ENCODE measurements around the gene NVL. TPM values are rescaled to one million over a fixed set of nuclear protein-coding genes. Genes with fewer than 3 reads are reported as not detected.

The NVL gene
- total and polyA plus RNA-seq, 8 donors = 22.4 to 46.5 (median 39.0) TPM

DNA sequence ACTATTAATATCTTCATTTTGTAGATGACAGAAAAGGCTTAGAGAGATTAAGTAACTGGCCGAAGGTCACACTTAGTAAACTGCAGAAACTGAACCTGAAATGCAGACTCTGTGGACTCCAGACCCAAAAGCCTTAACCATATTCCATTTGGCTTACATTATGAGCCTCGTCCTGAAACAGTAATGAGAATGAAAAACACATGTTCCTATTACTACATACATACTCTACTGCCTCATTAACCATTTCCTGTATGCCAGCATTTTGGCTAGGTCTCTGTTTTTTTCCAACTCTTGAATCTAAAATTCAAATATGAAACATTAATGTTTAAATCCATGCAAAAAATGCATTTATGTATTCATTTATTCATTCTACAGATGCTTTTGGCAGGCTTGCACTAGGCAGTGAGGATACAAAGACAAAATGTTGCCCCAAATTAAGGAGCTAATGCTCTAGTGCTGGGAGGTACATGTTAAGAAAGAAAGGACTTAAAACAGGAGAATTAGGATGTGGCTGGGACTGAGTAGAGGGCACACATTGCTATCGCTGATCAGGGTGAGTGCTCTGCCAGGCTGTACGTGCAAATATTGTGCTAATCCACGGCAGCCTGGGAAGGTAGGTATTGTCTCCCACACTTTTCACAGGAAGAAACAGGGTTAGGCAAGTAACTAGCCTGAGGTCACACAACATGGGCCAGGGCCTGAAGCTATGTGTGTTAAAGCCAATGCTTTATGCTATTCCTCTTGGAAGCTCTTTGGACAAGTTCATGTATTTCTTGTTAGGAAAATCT, 133.0 kb downstream of the NVL start:
- no peaks in the 10 kb centered on the region for H3K27me3 ChIP-seq
- peaks cover 0 to 7% of the 10 kb centered on the region in 2 donors for H3K4me1 ChIP-seq
- H3K9me3 ChIP-seq = no peaks in the 10 kb centered on the region
- TF ChIP-seq CTCF (IDR thresholded peaks at IDR 0.05) = no peak
- peaks cover 0 to 30% of the 10 kb centered on the region in 2 donors for H3K36me3 ChIP-seq
- DNase-seq (no peak), ATAC-seq (peak; percentile 17)
- H3K4me3 ChIP-seq = no peak overlapping the region
- no peak overlapping the region for H3K27ac ChIP-seq
- intact Hi-C loops (cut with DNase I) = no loop called here

DNA sequence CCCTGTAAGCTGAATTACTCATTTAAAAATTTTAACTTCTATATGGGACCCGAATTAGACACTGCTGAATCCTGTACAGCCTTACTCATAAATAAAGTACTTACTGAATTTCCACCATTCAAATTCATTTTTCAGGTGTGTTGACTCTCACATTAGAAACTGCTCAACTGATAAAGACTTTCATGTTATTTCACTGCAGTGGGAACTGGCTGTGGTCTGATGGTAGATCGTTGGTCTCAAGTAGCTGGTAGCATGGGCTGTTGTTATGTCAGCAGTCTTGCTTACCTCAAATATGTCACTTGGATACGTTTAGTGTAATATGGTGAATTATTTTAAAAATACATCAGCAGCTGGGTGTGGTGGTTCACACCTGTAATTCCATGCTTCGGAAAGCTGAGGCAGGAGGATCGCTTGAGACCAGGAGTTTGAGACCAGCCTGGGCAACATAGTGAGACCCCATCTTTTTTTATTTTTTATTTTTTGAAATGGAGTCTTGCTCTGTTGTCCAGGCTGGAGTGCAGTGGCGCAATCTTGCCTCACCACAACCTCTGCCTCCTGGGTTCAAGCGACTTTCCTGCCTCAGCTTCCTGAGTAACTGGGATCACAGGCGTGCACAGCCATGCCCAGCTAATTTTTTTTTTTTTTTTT, 136.5 kb downstream of the NVL start:
- DNase-seq = no peak
- no peak for ATAC-seq
- Histone ChIP-seq H3K27me3 (no peaks in the 10 kb centered on the region), H3K9me3 (no peaks in the 10 kb centered on the region), H3K36me3 (peaks cover 0 to 55% of the 10 kb centered on the region in 2 donors), H3K27ac (no peak overlapping the region), H3K4me3 (no peak overlapping the region), H3K4me1 (peaks cover 0 to 13% of the 10 kb centered on the region in 2 donors)
- no peak for TF ChIP-seq CTCF (IDR thresholded peaks at IDR 0.05)
- intact Hi-C loops (cut with DNase I) = no loop called here

DNA sequence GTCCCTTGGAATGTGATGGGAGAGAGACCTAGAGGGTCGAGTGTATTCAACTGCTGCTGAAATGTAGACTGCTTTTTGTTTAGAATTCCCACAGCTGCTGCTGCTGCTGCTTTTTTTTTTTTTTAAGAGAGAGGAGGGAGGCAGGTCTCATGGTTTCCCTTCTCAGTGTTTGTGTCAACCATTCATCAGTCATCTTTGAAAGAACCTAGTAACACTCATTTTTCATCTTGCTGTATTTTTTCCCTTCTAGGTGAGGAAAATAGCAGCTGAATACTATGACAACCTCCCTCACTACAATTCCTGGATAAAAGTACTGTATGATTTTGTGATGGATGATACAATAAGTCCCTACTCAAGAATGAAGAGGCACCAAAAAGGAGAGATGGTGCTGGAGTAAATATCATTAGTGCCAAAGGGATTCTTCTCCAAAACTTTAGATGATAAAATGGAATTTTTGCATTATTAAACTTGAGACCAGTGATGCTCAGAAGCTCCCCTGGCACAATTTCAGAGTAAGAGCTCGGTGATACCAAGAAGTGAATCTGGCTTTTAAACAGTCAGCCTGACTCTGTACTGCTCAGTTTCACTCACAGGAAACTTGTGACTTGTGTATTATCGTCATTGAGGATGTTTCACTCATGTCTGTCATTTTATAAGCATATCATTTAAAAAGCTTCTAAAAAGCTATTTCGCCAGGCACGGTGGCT, 137.7 kb downstream of the NVL start:
- Histone ChIP-seq H3K36me3 (peaks cover 0 to 59% of the 10 kb centered on the region in 2 donors), H3K4me1 (peaks cover 0 to 17% of the 10 kb centered on the region in 2 donors), H3K27ac (no peak overlapping the region), H3K4me3 (no peak overlapping the region), H3K9me3 (no peaks in the 10 kb centered on the region), H3K27me3 (no peaks in the 10 kb centered on the region)
- no peak for TF ChIP-seq CTCF (IDR thresholded peaks at IDR 0.05)
- DNase-seq (no peak), ATAC-seq (no peak)
- intact Hi-C loops (cut with DNase I) = no loop called here

DNA sequence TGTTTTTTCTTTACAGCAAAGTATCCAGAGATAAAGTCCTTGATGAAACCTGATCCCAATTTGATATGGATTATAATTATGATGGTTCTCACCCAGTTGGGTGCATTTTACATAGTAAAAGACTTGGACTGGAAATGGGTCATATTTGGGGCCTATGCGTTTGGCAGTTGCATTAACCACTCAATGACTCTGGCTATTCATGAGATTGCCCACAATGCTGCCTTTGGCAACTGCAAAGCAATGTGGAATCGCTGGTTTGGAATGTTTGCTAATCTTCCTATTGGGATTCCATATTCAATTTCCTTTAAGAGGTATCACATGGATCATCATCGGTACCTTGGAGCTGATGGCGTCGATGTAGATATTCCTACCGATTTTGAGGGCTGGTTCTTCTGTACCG, 140.4 kb downstream of the NVL start:
- H3K9me3 ChIP-seq = no peaks in the 10 kb centered on the region
- intact Hi-C loops (cut with DNase I) = no loop called here
- no peak overlapping the region for H3K4me3 ChIP-seq
- no peak for DNase-seq
- no peak for TF ChIP-seq CTCF (IDR thresholded peaks at IDR 0.05)
- no peak for ATAC-seq
- peaks cover 0 to 61% of the 10 kb centered on the region in 2 donors for H3K36me3 ChIP-seq
- H3K4me1 ChIP-seq = peaks cover 1 to 37% of the 10 kb centered on the region in 2 donors
- no peaks in the 10 kb centered on the region for H3K27me3 ChIP-seq
- H3K27ac ChIP-seq = no peak overlapping the region

DNA sequence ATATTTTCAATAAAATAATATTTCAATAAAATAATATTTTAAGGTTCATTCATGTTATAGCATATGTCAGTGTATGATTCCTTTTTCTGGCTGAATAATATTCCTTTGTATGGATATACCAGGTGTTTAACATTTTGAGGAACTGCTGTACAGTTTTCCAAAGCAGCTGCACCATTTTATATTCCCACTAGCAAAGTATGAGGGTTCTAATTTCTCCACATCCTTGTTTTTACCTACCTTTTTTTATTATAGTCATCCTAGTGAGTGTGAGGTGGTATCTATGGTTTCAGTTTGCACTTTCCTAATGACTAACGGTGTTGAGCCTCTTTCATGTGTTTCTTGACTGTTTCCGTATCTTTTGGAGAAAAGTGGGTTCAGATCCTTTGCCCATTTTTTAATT, 141.7 kb downstream of the NVL start:
- Histone ChIP-seq H3K27me3 (no peaks in the 10 kb centered on the region), H3K36me3 (peaks cover 0 to 50% of the 10 kb centered on the region in 2 donors), H3K9me3 (no peaks in the 10 kb centered on the region), H3K4me3 (no peak overlapping the region), H3K27ac (no peak overlapping the region), H3K4me1 (peaks cover 4 to 44% of the 10 kb centered on the region in 2 donors)
- DNase-seq (no peak), ATAC-seq (no peak)
- intact Hi-C loops (cut with DNase I) = no loop called here
- TF ChIP-seq CTCF (IDR thresholded peaks at IDR 0.05) = no peak

All from left lung (tissue), 10 donors.